ENCODE data around the gene WDR7.

DNA sequence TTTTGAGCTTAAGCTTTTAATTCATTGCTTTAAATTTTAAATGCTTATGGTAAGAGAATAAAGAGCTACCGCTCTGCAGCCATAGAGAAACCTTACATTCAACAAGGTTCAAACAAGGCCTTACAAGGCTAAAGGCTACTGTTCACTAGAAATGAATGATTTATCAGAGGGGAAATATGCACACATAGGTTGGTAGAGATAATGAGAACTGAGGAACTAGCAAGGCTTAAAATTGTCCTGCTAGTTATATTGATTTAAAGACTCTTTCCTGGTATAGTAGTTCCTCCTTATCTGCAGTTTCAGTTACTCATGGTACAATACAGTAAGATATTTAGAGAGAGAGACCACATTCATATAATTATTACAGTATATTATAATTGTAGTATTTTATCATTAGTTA lies 193.4 kb downstream of the WDR7 start:
- TF ChIP-seq, protein P1, sequence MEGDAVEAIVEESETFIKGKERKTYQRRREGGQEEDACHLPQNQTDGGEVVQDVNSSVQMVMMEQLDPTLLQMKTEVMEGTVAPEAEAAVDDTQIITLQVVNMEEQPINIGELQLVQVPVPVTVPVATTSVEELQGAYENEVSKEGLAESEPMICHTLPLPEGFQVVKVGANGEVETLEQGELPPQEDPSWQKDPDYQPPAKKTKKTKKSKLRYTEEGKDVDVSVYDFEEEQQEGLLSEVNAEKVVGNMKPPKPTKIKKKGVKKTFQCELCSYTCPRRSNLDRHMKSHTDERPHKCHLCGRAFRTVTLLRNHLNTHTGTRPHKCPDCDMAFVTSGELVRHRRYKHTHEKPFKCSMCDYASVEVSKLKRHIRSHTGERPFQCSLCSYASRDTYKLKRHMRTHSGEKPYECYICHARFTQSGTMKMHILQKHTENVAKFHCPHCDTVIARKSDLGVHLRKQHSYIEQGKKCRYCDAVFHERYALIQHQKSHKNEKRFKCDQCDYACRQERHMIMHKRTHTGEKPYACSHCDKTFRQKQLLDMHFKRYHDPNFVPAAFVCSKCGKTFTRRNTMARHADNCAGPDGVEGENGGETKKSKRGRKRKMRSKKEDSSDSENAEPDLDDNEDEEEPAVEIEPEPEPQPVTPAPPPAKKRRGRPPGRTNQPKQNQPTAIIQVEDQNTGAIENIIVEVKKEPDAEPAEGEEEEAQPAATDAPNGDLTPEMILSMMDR (IDR thresholded peaks at IDR 0.05): no peak
- no peak for TF ChIP-seq POLR2A (IDR thresholded peaks at IDR 0.05)
